A673 (cell line): ENCODE results near the gene CMIP.

Source experiments
- EZH2 ChIP-seq: fragments of 200-600 bp; sonication (generic); IDR thresholded peaks from 2 replicates; pipeline ENCODE4 v1.6.1; 2017; ENCODE audit warnings: borderline replicate concordance, low read depth, mild to moderate bottlenecking, mixed read lengths, antibody characterized with exemption, low read length; ENCODE audit not compliant: poor library complexity, severe bottlenecking
- TF ChIP-seq, protein P1 (sequence below): fragments of 300-800, 200-600 bp; sonication (generic); conservative IDR thresholded peaks from 2 replicates; pipeline ENCODE4 v1.5.1; 2017; ENCODE audit warnings: low read depth, mild to moderate bottlenecking, antibody characterized with exemption, low read length, moderate library complexity, mixed read lengths

DNA sequence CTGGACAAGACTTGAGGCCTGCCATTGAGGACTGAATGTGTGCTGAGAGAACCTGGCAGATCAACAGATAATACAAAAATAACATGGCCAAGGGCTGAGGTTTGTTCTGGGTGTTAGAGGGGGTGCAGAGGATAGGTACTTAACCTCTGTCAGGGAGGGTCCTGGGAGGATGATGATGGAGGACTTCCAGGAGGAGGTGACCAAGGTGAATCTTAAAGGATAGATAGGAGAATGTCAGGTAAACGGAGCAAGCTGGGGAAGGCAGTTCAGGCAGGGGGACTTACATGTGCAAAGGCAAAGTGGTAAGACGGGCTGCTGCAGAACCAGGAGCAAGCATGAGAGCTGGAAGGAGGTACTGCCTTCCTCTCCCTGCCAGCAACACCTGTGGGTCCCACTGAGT, 214.6 kb downstream of the CMIP start:
- TF ChIP-seq, protein P1, sequence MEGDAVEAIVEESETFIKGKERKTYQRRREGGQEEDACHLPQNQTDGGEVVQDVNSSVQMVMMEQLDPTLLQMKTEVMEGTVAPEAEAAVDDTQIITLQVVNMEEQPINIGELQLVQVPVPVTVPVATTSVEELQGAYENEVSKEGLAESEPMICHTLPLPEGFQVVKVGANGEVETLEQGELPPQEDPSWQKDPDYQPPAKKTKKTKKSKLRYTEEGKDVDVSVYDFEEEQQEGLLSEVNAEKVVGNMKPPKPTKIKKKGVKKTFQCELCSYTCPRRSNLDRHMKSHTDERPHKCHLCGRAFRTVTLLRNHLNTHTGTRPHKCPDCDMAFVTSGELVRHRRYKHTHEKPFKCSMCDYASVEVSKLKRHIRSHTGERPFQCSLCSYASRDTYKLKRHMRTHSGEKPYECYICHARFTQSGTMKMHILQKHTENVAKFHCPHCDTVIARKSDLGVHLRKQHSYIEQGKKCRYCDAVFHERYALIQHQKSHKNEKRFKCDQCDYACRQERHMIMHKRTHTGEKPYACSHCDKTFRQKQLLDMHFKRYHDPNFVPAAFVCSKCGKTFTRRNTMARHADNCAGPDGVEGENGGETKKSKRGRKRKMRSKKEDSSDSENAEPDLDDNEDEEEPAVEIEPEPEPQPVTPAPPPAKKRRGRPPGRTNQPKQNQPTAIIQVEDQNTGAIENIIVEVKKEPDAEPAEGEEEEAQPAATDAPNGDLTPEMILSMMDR: no peak
- no peak for TF ChIP-seq EZH2
